ENCODE results near the gene SEC24D.

The SEC24D gene

DNA sequence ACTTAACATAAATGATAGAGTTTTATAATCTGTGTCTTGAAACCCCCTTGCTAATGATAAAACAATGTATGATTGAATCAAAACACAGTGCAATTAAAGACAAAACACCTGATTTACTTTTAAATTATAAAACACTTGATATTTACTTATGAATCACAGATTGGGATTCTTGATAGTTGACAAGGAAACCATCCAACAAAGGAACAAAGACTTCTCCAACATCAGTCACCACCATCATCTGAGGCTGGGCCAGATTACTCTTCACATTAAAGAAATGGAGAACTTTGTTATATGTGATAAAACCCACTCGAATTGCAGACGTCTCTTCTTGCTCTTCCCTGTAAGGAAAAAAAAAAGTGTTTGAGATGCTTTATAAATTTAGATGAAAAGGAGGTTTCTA is 83.4 kb downstream of the SEC24D start:
- POLR2A ChIA-PET: no interaction called here
- no peak overlapping the region for H3K4me3 ChIP-seq (ENCODE audit: low read depth, low read length)

DNA sequence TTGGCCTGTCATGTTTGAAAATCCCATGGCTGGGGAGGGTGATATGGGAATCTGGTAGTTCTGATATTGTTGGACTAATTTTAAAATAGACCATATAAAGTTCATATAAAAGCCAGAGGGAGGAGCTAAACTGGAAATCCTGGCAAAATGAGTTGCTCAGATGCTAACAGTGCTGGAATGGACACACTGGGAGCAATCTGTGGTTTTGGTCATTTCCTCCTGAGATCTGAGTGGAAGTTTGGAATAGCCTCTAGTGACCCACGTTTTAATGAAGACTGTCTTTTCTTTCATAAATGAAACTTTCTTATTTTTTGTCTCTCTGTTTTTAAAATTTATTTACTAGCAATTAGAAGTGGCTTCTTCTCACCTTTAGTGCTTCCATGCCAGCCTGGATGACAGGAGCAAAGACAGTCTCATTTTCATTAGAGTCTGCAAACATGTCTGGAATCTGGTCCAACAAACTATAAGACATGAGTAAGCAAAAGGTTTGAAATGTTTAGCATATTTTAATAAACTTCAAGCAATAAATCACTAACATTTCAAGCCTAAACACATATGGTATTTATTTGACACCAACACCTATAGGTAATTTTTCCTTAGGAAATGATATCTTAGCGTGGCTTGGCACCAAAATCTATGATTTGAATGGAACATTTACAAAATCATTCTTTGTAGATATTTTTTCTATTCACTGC is 84.2 kb downstream of the SEC24D start:
- ChIA-PET POLR2A (interaction anchor here (0.5 to 1.2 kb wide), 3 partner anchors 9 to 978 kb away, joined by 3 to 4 read pairs (median 4); no protein-coding TSS in a partner anchor), CTCF (interaction anchor here (0.8 to 2.8 kb wide), 3 partner anchors 10 to 215 kb away, joined by 3 to 11 read pairs (median 3); no protein-coding TSS in a partner anchor)
- no peak for DNase-seq (ENCODE audit: low read depth, low spot score)
- TF ChIP-seq, protein P1, sequence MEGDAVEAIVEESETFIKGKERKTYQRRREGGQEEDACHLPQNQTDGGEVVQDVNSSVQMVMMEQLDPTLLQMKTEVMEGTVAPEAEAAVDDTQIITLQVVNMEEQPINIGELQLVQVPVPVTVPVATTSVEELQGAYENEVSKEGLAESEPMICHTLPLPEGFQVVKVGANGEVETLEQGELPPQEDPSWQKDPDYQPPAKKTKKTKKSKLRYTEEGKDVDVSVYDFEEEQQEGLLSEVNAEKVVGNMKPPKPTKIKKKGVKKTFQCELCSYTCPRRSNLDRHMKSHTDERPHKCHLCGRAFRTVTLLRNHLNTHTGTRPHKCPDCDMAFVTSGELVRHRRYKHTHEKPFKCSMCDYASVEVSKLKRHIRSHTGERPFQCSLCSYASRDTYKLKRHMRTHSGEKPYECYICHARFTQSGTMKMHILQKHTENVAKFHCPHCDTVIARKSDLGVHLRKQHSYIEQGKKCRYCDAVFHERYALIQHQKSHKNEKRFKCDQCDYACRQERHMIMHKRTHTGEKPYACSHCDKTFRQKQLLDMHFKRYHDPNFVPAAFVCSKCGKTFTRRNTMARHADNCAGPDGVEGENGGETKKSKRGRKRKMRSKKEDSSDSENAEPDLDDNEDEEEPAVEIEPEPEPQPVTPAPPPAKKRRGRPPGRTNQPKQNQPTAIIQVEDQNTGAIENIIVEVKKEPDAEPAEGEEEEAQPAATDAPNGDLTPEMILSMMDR (IDR thresholded peaks at IDR 0.05; ENCODE audit: insufficient read depth, low read length, missing control alignments): no peak
- H3K4me3 ChIP-seq (ENCODE audit: low read depth, low read length): no peak overlapping the region

More for the DNA sequence above, 83.4 kb downstream of the SEC24D start:
- CTCF ChIA-PET: interaction anchor here (0.8 to 1.5 kb wide), 2 partner anchors 8 to 16 kb away, joined by 3 to 5 read pairs; no protein-coding TSS in a partner anchor
- TF ChIP-seq, protein P1 (IDR thresholded peaks at IDR 0.05; ENCODE audit: insufficient read depth, low read length, missing control alignments): no peak
- no peak for DNase-seq (ENCODE audit: low read depth, low spot score)

GRCh38 chr4:118749347-118749988 is 86.5 kb downstream of the SEC24D start:
- DNase-seq (ENCODE audit: low read depth, low spot score): no peak
- no peak overlapping the region for H3K4me3 ChIP-seq (ENCODE audit: low read depth, low read length)
- ChIA-PET CTCF (interaction anchor here (0.7 to 2.8 kb wide), 5 partner anchors 8 to 54 kb away, joined by 3 to 11 read pairs (median 5); no protein-coding TSS in a partner anchor), POLR2A (no interaction called here)
- TF ChIP-seq, protein P1 (IDR thresholded peaks at IDR 0.05; ENCODE audit: insufficient read depth, low read length, missing control alignments): no peak

DNA sequence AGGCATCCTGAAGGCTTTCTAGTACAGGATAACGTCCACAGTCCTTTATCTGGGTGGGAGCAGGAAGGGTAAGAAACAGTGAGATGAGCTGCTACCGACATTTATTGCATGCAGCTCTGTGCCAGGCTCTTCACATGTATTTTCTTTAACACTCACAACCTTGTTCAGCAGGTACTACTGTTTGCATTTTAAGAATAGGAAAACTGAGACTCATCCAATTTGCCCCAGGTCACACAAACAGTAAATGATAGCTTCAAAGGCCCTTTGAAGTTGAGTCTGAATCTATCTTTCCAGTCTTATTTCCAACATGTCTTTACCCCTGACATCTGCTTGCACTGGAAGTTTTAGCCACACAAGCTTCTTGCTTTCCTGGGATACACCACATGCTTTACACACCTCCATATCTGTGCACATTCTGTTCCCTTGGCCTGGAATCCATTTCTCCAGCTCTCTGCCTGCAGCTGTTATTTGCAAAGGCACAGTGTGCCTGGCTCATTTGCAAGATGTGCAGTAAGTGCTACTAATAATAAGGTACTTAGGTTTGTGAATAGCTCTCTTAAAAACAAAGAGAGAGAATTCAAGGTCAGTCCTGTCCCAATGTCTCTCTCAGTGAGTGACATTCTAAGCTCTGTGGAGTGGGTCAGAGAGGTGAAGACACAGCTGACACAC is 89.5 kb downstream of the SEC24D start:
- TF ChIP-seq, protein P1 (IDR thresholded peaks at IDR 0.05; ENCODE audit: insufficient read depth, low read length, missing control alignments): no peak
- ChIA-PET POLR2A (no interaction called here), CTCF (interaction anchor here (0.9 to 3.1 kb wide), 9 partner anchors 9 to 235 kb away, joined by 3 to 15 read pairs (median 5); no protein-coding TSS in a partner anchor)
- DNase-seq (ENCODE audit: low read depth, low spot score): no peak
- no peak overlapping the region for H3K4me3 ChIP-seq (ENCODE audit: low read depth, low read length)

DNA sequence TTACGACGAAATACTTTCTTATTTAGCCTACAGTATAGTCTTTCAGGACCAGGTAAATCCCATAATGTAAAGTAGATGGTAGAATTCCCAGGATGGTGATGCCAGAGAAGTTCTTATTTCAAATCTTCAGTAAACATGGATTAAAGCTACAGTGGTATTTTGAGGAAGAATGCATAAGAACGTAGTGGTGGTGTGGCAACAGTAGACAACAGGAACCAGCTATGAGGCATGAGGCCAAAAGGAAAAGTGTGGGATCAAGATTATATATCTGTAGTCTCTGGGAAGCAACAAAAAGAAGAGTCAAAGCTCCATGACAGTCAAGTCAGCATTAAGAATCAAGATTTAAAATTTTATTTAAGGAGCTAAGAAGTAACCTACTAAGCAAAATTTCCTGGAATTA is 90.6 kb downstream of the SEC24D start:
- DNase-seq (ENCODE audit: low read depth, low spot score): no peak
- ChIA-PET POLR2A (no interaction called here), CTCF (interaction anchor here (0.8 to 3.1 kb wide), 12 partner anchors 8 to 236 kb away, joined by 3 to 15 read pairs (median 4); no protein-coding TSS in a partner anchor)
- no peak overlapping the region for H3K4me3 ChIP-seq (ENCODE audit: low read depth, low read length)
- TF ChIP-seq, protein P1 (IDR thresholded peaks at IDR 0.05; ENCODE audit: insufficient read depth, low read length, missing control alignments): no peak
